ENCODE results near the gene POLR3K.

POLR3K gene

GRCh38 chr16:94918-95265 is 41.5 kb upstream of the POLR3K start:
- DNase-seq (ENCODE audit: low read depth), result no peak
- H3K4me3 ChIP-seq (ENCODE audit: low read depth, low read length), result no peak overlapping the region
- no peak for TF ChIP-seq CTCF (IDR thresholded peaks at IDR 0.05; ENCODE audit: insufficient read depth, low read depth, low read length, missing control alignments)

- no peak for TF ChIP-seq CTCF (IDR thresholded peaks at IDR 0.05; ENCODE audit: insufficient read depth, low read depth, low read length, missing control alignments)
- no peak for DNase-seq (ENCODE audit: low read depth)
- no peak overlapping the region for H3K4me3 ChIP-seq (ENCODE audit: low read depth, low read length)
Measured at GRCh38 chr16:92431-93339, 39.3 kb upstream of the POLR3K start.

- no peak overlapping the region for H3K4me3 ChIP-seq (ENCODE audit: low read depth, low read length)
- no peak for TF ChIP-seq CTCF (IDR thresholded peaks at IDR 0.05; ENCODE audit: insufficient read depth, low read depth, low read length, missing control alignments)
- no peak for DNase-seq (ENCODE audit: low read depth)
Measured at GRCh38 chr16:91484-91883, 38.1 kb upstream of the POLR3K start.

GRCh38 chr16:89391-90302 is 36.2 kb upstream of the POLR3K start:
- TF ChIP-seq CTCF (IDR thresholded peaks at IDR 0.05; ENCODE audit: insufficient read depth, low read depth, low read length, missing control alignments), result no peak
- H3K4me3 ChIP-seq (ENCODE audit: low read depth, low read length), result no peak overlapping the region
- no peak for DNase-seq (ENCODE audit: low read depth)

GRCh38 chr16:88613-89012 is 35.2 kb upstream of the POLR3K start:
- no peak for TF ChIP-seq CTCF (IDR thresholded peaks at IDR 0.05; ENCODE audit: insufficient read depth, low read depth, low read length, missing control alignments)
- no peak overlapping the region for H3K4me3 ChIP-seq (ENCODE audit: low read depth, low read length)
- DNase-seq (ENCODE audit: low read depth), result no peak

- TF ChIP-seq CTCF (IDR thresholded peaks at IDR 0.05; ENCODE audit: insufficient read depth, low read depth, low read length, missing control alignments), result no peak
- DNase-seq (ENCODE audit: low read depth), result no peak
Measured at GRCh38 chr16:86483-86952, 33.1 kb upstream of the POLR3K start.

More at GRCh38 chr16:86483-86952, 33.1 kb upstream of the POLR3K start:
- no peak overlapping the region for H3K4me3 ChIP-seq (ENCODE audit: low read depth, low read length)

Measured in GM12865 (cell line).